ENCODE data around the gene GNAI2.
"Not testable (repeated sequence)": the region's sequence is repeated elsewhere in the genome, so short reads cannot be mapped to it uniquely, and the experiment has no call there.

GNAI2 gene

GRCh38 chr3:50204804-50205412, 31.1 kb upstream of the GNAI2 start, which contains the start of gene SLC38A3:
SLC38A3 (plus strand) TSS chr3:50205271; CDS start chr3:50214200, 8,929 bp downstream.
- DNase-seq (ENCODE audit: low spot score): peak; percentile 93

DNA sequence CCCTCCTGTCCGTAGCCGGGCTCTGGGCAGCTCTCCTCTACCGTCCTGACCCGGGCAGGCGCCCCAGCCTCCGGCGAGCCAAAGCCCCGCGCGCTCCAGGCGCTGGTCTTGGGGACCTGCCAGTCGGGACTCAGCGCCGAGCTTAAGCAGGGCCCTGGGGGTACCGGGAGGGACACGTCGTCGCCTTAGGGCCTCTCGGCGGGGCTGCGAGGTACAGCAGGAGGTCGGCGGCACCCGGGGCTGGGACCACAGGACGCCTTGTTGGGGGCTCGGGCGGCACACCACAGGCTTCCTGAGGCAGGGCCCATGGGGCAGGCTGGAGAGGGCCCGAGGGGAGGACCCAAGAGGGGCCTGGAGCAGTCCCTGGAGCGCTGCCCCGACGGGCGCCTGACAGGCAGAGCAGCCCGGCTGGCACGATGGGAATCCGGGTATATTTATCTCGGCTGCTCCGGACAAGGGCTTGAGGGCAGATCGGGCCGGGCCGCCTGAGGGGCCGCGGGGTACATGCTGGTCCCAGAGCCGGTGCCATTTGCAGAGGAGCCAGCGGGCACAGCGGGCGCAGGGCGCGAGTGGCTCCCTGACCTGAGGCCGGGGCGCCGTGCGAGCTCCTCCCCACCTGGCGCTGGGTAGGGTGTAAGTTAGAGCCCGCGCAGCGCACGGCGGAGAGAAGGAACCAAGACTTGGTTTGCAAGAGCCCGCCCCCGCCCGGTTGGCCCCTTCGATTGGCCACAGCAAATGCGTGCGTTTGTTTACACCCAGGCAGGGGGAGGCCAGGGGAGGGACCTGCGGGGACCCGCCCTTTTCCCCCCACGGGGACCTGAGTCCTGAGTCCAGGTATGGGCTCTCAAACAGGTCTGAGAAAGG, 30.4 kb upstream of the GNAI2 start:
- DNase-seq (ENCODE audit: low spot score): peak; percentile 74

- no peak for DNase-seq (ENCODE audit: low spot score)
These were observed 28.5 kb upstream of the GNAI2 start for GRCh38 chr3:50207359-50208042.

DNA sequence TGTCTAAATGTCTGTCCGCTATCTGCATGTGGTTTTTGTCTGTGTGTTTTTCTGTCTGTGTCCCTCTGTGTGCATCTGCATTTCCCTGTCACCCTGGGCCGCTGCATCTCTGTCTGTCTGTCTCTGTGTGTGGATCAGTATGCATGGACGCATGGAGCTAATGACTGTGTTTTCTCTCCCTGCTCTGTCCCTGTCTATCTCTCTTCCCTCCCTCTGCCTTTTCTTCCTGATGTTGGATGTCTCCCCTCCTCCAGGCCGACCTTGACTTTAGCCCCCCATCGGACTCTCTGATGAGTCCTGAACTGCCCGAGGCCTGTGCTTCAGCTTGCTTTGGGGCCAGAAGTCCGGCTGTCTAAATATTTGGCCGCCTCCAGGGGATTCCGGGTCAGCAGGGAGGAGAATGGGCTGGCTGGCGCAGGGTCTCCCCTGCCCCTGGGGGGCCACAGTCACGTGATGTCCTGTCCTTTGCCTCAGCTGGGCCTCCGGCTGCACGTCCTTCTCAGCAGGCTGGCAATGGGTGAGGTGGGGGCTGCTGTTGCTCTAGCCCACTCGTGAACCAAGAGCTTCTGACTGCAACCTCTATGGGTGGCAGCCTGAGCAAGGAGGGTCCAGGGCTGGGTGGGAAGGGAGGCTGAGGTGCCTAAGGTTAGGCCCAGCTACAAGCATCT, 27.2 kb upstream of the GNAI2 start:
- no peak for DNase-seq (ENCODE audit: low spot score)

DNA sequence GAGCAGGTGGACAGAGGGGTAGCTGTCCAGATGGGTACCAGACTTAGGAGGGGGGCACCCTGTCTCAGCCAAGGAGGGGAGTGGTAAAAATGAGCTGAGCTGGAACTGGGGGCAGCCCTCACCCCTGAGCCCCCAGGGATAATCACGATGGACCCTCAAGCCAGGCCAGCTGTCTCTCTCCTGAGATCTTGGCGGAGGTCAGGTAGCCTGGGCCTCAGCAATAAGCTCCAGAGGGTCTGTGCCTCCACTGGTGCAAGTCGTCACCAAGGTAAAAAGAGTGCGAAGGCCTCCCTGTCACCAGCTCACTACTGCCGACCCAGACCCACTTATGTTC, 25.9 kb upstream of the GNAI2 start:
- DNase-seq (ENCODE audit: low spot score): no peak

- DNase-seq (ENCODE audit: low spot score): no peak
These were observed 25.3 kb upstream of the GNAI2 start for GRCh38 chr3:50210510-50211367.

- DNase-seq (ENCODE audit: low spot score): not testable (repeated sequence)
These were observed 24.7 kb upstream of the GNAI2 start for GRCh38 chr3:50211368-50211717.

GRCh38 chr3:50211930-50212329, 24.1 kb upstream of the GNAI2 start:
- no peak for DNase-seq (ENCODE audit: low spot score)

- DNase-seq (ENCODE audit: low spot score): no peak
These were observed 23.5 kb upstream of the GNAI2 start for GRCh38 chr3:50212502-50212901.

DNA sequence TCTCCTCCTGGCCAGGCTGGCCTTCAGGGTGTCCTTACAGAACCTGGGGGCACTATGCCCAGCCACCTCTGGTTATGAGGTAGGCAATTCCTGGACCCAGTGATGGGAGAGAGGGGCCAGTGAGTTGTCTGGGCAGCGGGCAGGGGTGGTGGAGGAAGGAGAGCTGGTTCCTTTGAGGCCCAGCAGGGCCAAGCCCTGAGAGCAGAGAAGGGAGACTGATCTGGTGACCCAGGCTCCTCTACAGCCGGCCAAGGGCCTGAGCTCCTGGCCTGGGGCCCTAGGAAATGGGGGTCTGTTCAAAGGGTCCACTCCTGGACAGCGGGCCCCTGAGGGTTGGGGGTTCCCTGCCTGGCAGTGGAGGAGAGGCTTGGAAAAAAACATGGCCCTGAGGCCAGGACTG, 23.0 kb upstream of the GNAI2 start:
- no peak for DNase-seq (ENCODE audit: low spot score)

- no peak for DNase-seq (ENCODE audit: low spot score)
These were observed 22.6 kb upstream of the GNAI2 start for GRCh38 chr3:50213373-50213772.

GRCh38 chr3:50214824-50215223, 21.2 kb upstream of the GNAI2 start:
- no peak for DNase-seq (ENCODE audit: low spot score)

- no peak for DNase-seq (ENCODE audit: low spot score)
These were observed 20.5 kb upstream of the GNAI2 start for GRCh38 chr3:50215529-50215928.

- no peak for DNase-seq (ENCODE audit: low spot score)
These were observed 18.3 kb upstream of the GNAI2 start for GRCh38 chr3:50217681-50218080.

GRCh38 chr3:50218448-50218847, 17.6 kb upstream of the GNAI2 start:
- no peak for DNase-seq (ENCODE audit: low spot score)

DNA sequence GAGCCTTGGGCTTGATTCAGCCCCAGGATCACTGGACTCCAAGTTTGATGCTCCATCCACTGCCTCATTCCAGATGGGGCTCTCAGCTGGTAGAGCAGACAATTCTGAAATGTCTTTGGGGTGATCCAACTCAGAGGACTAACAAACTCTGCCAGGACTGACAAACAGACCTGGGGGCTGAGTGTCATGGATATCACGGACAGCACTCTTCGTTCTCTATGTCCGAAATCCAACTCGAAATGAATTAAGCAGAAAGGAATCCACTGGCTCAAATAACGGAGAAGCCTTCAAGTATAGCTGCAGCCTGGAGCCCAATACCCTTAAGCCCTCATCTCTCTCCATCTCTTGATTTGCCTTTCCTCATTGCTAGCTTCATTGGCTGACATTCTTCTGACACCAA, 16.7 kb upstream of the GNAI2 start:
- no peak for DNase-seq (ENCODE audit: low spot score)

GRCh38 chr3:50220109-50220508, 15.9 kb upstream of the GNAI2 start:
- no peak for DNase-seq (ENCODE audit: low spot score)

DNA sequence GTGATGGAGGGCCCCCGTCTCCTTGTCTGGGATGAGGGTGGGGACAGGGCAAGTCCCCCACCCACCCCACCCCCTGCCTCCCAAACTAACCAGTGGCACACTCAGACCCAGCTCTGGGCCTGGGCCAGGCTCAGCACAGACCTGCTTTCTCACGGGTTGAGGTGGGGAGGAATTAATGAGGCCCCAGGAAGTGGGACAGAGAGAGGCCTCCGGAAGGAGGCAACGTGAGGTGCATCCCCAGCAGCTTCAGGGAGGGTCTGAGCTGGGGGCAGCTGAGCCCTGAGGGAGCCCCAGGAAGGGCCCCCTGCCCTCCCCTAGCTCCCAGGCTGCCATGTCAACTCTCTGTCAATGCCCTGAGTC, 15.0 kb upstream of the GNAI2 start:
- no peak for DNase-seq (ENCODE audit: low spot score)

- no peak for DNase-seq (ENCODE audit: low spot score)
These were observed 14.4 kb upstream of the GNAI2 start for GRCh38 chr3:50221411-50222168.

- DNase-seq (ENCODE audit: low spot score): no peak
These were observed 13.9 kb upstream of the GNAI2 start for GRCh38 chr3:50222169-50222528.

- no peak for DNase-seq (ENCODE audit: low spot score)
These were observed 11.4 kb upstream of the GNAI2 start for GRCh38 chr3:50224639-50225038.
